ENCODE measurements around the gene ACSL5. TPM values are rescaled to one million over a fixed set of nuclear protein-coding genes. Genes with fewer than 3 reads are reported as not detected.

ACSL5 gene
- total and polyA plus RNA-seq, 10 of the 15 experiments (the other 5 are each of a cell fraction or from before 2014, with no cell fraction given), result 22.3 to 57.0 (median 46.4) TPM

DNA sequence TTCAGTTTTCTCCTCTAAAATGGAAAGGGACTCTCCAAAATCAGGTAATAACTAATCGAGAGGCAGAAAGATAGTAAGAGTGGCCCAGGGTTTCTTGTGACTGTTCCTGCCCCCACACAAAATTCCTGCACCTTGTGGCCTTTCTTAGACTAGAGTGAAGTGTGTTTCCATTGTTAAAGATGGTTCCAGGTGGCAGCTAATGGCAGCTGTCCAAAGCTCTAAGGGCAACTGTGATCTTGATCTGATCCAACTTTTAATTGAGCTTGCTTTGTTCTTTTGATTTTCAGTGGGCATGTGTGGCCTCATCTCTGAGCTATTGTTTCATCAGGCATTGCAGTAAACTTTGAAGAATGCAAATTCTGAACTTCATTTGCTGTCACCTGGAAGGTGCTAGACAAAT lies 19.4 kb downstream of the ACSL5 start (continued):
- TF ChIP-seq ATF2 (IDR thresholded peaks at IDR 0.05; ENCODE audit: low read length) (no peak), RELA (IDR thresholded peaks at IDR 0.05; ENCODE audit: borderline replicate concordance, partially characterized antibody) (no peak)

DNA sequence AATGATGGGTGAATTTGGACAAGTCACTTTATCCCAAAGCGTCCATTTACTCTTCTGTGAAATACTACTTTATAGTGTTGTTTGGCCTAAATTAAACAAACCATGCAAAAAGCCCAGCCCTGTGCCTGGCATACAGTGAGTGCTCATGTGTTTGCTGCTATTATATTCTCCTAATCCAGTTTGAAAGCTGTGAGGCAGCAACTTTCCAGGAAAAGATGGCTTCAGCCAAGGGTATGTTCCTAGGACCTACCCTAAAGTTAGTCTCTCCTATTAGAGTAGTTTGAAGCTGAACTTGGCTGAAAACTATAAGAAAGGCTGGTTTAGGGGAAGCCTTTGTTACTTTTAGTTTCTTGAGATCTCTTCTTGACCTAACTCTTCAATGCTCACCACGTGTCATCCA lies 19.9 kb downstream of the ACSL5 start:
- RAD21 ChIA-PET (ENCODE audit: unreplicated experiment), result no interaction called here
- in situ Hi-C loops (cut with MboI), result no loop called here
- H3K9me3 ChIP-seq (replicated peaks; ENCODE audit: control insufficient read depth, insufficient read depth, low read length), result no peaks in the 10 kb centered on the region
- no peak overlapping the region for H3K4me3 ChIP-seq
- BruUV-seq (replicated peaks), result no TSS peak
- DNase-seq (ENCODE audit: low read depth, low spot score) (no peak), ATAC-seq (no peak), FAIRE-seq (no peak)
- CTCF ChIA-PET, result interaction anchor here (1.0 kb wide), 1 partner anchor 20 kb away, joined by 3 read pairs; the partner anchor contains the start of gene ACSL5
- TF ChIP-seq STAT3 (IDR thresholded peaks at IDR 0.05; ENCODE audit: low read depth, low read length) (no peak), ESRRA (IDR thresholded peaks at IDR 0.05; ENCODE audit: low read length) (no peak), SRF (IDR thresholded peaks at IDR 0.05; ENCODE audit: low read depth in 2 of 2, low read length in 2 of 2) (no peak), NBN (IDR thresholded peaks at IDR 0.05) (no peak), SMARCA5 (IDR thresholded peaks at IDR 0.05) (no peak), DPF2 (IDR thresholded peaks at IDR 0.05) (no peak), EP300 (IDR thresholded peaks at IDR 0.05; ENCODE audit: borderline replicate concordance in 1 of 2, control insufficient read depth in 1 of 2, low read depth in 2 of 2, low read length in 2 of 2) (no peak), FOXM1 (IDR thresholded peaks at IDR 0.05; ENCODE audit: low read depth, low read length) (no peak), HDAC6 (IDR thresholded peaks at IDR 0.05; ENCODE audit: unreplicated experiment) (no peak), BMI1 (IDR thresholded peaks at IDR 0.05; ENCODE audit: borderline replicate concordance) (no peak), POLR2AphosphoS5 (IDR thresholded peaks at IDR 0.05; ENCODE audit: low read length) (no peak), MEF2B (IDR thresholded peaks at IDR 0.05; ENCODE audit: partially characterized antibody, poor library complexity, severe bottlenecking) (no peak), IKZF2 (IDR thresholded peaks at IDR 0.05) (no peak), NFXL1 (IDR thresholded peaks at IDR 0.05; ENCODE audit: borderline replicate concordance) (no peak)
- TF ChIP-seq, protein P1, sequence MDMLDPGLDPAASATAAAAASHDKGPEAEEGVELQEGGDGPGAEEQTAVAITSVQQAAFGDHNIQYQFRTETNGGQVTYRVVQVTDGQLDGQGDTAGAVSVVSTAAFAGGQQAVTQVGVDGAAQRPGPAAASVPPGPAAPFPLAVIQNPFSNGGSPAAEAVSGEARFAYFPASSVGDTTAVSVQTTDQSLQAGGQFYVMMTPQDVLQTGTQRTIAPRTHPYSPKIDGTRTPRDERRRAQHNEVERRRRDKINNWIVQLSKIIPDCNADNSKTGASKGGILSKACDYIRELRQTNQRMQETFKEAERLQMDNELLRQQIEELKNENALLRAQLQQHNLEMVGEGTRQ (IDR thresholded peaks at IDR 0.05; ENCODE audit: borderline replicate concordance, low read depth, low read length), result no peak
- no peak overlapping the region for H3K9ac ChIP-seq (ENCODE audit: control insufficient read depth, insufficient read depth, low read length)
- H3K36me3 ChIP-seq (ENCODE audit: control insufficient read depth in 2 of 2, insufficient read depth in 2 of 2, low read length in 1 of 2), result peaks cover 3 to 13% of the 10 kb centered on the region in 2 experiments
- H3K27ac ChIP-seq (ENCODE audit: control insufficient read depth, insufficient read depth), result no peak overlapping the region
- H2AFZ ChIP-seq (ENCODE audit: control insufficient read depth, low read depth, low read length), result no peak overlapping the region
- POLR2A ChIA-PET, result no interaction called here
- no peaks in the 10 kb centered on the region for H3K27me3 ChIP-seq (replicated peaks in 1 of 2; ENCODE audit: control insufficient read depth in 2 of 2, insufficient read depth in 2 of 2, low read length in 1 of 2)
- intact Hi-C loops (cut with micrococcal nuclease; ENCODE audit: unreplicated experiment), result no loop called here
- H3K4me1 ChIP-seq (ENCODE audit: control insufficient read depth, insufficient read depth, low read length), result peaks cover 9% of the 10 kb centered on the region
- no peak overlapping the region for H3K4me2 ChIP-seq (ENCODE audit: control insufficient read depth, insufficient read depth)
- SMC1A ChIA-PET (ENCODE audit: uncharacterized antibody, unreplicated experiment), result no interaction called here
- H4K20me1 ChIP-seq (ENCODE audit: control insufficient read depth, insufficient read depth), result no peaks in the 10 kb centered on the region
- 100% methylated on average over 2 of the region's 2 CpGs for WGBS (ENCODE audit: insufficient coverage, insufficient replicate concordance, low lambda C conversion rate, missing lambda C conversion rate)
- peaks cover 11% of the 10 kb centered on the region for H3K79me2 ChIP-seq (ENCODE audit: control insufficient read depth, insufficient read depth, low read length)

Data from GM12878 (cell line).